Measurements from ENCODE around the gene HJV.
A peak's percentile ranks its signal among the peaks of the same experiment; 100 is the strongest.
"Not testable (repeated sequence)": the region's sequence is repeated elsewhere in the genome, so short reads cannot be mapped to it uniquely, and the experiment has no call there.

HJV gene

GRCh38 chr1:146049436-146049835 is 27.9 kb upstream of the HJV start:
- H3K27ac ChIP-seq, result no peak overlapping the region
- TF ChIP-seq CTCF (IDR thresholded peaks at IDR 0.05; ENCODE audit: low read depth, low read length), result no peak

GRCh38 chr1:146048514-146049115 is 27.1 kb upstream of the HJV start:
- H3K27ac ChIP-seq; H3K9me3 ChIP-seq (ENCODE audit: severe bottlenecking); H3K36me3 ChIP-seq; DNase-seq; H3K4me3 ChIP-seq (ENCODE audit: low read depth, low read length); H3K27me3 ChIP-seq (ENCODE audit: insufficient read depth, low read depth, severe bottlenecking): not testable (repeated sequence)

More at GRCh38 chr1:146049436-146049835, 27.9 kb upstream of the HJV start:
- H3K4me3 ChIP-seq (ENCODE audit: low read depth, low read length), result no peak overlapping the region
- DNase-seq, result no peak
- no peaks in the 10 kb centered on the region for H3K9me3 ChIP-seq (ENCODE audit: severe bottlenecking)
- no peaks in the 10 kb centered on the region for H3K27me3 ChIP-seq (ENCODE audit: insufficient read depth, low read depth, severe bottlenecking)
- H3K36me3 ChIP-seq, result no peaks in the 10 kb centered on the region

- no peak overlapping the region for H3K27ac ChIP-seq
- TF ChIP-seq CTCF (IDR thresholded peaks at IDR 0.05; ENCODE audit: low read depth, low read length), result no peak
- no peaks in the 10 kb centered on the region for H3K9me3 ChIP-seq (ENCODE audit: severe bottlenecking)
- H3K27me3 ChIP-seq (ENCODE audit: insufficient read depth, low read depth, severe bottlenecking), result no peaks in the 10 kb centered on the region
- no peak overlapping the region for H3K4me3 ChIP-seq (ENCODE audit: low read depth, low read length)
- H3K36me3 ChIP-seq, result no peaks in the 10 kb centered on the region
- DNase-seq, result no peak
Measured at GRCh38 chr1:146046664-146047063, 25.1 kb upstream of the HJV start.

GRCh38 chr1:146039844-146040194 is 18.3 kb upstream of the HJV start:
- TF ChIP-seq CTCF (IDR thresholded peaks at IDR 0.05; ENCODE audit: low read depth, low read length), result no peak
- H3K36me3 ChIP-seq, result no peaks in the 10 kb centered on the region; the same call in 1 of the 2 replicates
- no peak overlapping the region for H3K27ac ChIP-seq
- no peak overlapping the region for H3K4me3 ChIP-seq (ENCODE audit: low read depth, low read length)
- no peaks in the 10 kb centered on the region for H3K27me3 ChIP-seq (ENCODE audit: insufficient read depth, low read depth, severe bottlenecking)
- H3K9me3 ChIP-seq (ENCODE audit: severe bottlenecking), result no peaks in the 10 kb centered on the region
- DNase-seq, result no peak

- Histone ChIP-seq H3K9me3 (ENCODE audit: severe bottlenecking) (no peaks in the 10 kb centered on the region), H3K36me3 (no peaks in the 10 kb centered on the region; the same call in 1 of the 2 replicates), H3K27me3 (ENCODE audit: insufficient read depth, low read depth, severe bottlenecking) (no peaks in the 10 kb centered on the region), H3K27ac (peak overlapping the region; percentile 85), H3K4me3 (ENCODE audit: low read depth, low read length) (peak overlapping the region; percentile 93)
- peak; percentile 93 for DNase-seq
- no peak for TF ChIP-seq CTCF (IDR thresholded peaks at IDR 0.05; ENCODE audit: low read depth, low read length)
Measured at GRCh38 chr1:146036965-146037646, 15.6 kb upstream of the HJV start.

GRCh38 chr1:146036241-146036964 is 14.9 kb upstream of the HJV start:
- DNase-seq, result no peak
- Histone ChIP-seq H3K9me3 (ENCODE audit: severe bottlenecking) (no peaks in the 10 kb centered on the region), H3K27me3 (ENCODE audit: insufficient read depth, low read depth, severe bottlenecking) (no peaks in the 10 kb centered on the region), H3K27ac (no peak overlapping the region; the same call in 1 of the 2 replicates), H3K4me3 (ENCODE audit: low read depth, low read length) (peak overlapping the region; percentile 93), H3K36me3 (no peaks in the 10 kb centered on the region; the same call in 1 of the 2 replicates)
- no peak for TF ChIP-seq CTCF (IDR thresholded peaks at IDR 0.05; ENCODE audit: low read depth, low read length)
